Measurements from ENCODE around the gene DPP6.

- TF ChIP-seq RFX5 (IDR thresholded peaks at IDR 0.05; ENCODE audit: low read length) (no peak), CTCF (IDR thresholded peaks at IDR 0.05) (no peak), GATA2 (CRISPR knock-in tag; IDR thresholded peaks at IDR 0.05) (no peak), MXI1 (IDR thresholded peaks at IDR 0.05; ENCODE audit: low read depth, low read length) (no peak), MEF2A (IDR thresholded peaks at IDR 0.05; ENCODE audit: borderline replicate concordance, low read depth) (no peak), EZH2phosphoT487 (IDR thresholded peaks at IDR 0.05; ENCODE audit: borderline replicate concordance, low read depth) (no peak), POLR2AphosphoS5 (IDR thresholded peaks at IDR 0.05; ENCODE audit: low read depth, low read length) (no peak), TAF1 (IDR thresholded peaks at IDR 0.05; ENCODE audit: borderline replicate concordance, low read depth, low read length) (no peak), SMC3 (IDR thresholded peaks at IDR 0.05; ENCODE audit: low read depth, low read length) (no peak), GABPA (IDR thresholded peaks at IDR 0.05; ENCODE audit: low read depth) (no peak), REST (IDR thresholded peaks at IDR 0.05; ENCODE audit: low read depth, low read length) (no peak)
These were observed 885.6 kb downstream of the DPP6 start for GRCh38 chr7:154937837-154938236.
